WTC11 (cell line): ENCODE measurements around the gene GNAS-AS1. TPM values are rescaled to one million over a fixed set of nuclear protein-coding genes. Genes with fewer than 3 reads are reported as not detected.

Source experiments
- ATAC-seq: fragments of 200-7000 bp; cut with Tn5 transposase; 2 replicates; pipeline ENCODE4 v1.10.0; 2021; ENCODE audit warnings: mild to moderate bottlenecking, moderate library complexity
- CTCF ChIA-PET: fragments of 300-600 bp; sonication (Branson Sonifier 250); formaldehyde crosslinking; loops from one replicate; lab custom pipeline; 2021; ENCODE audit warnings: antibody characterized with exemption; lab: Charles Lee
- POLR2A ChIA-PET: fragments of 350-600 bp; sonication (Branson Sonifier 250); formaldehyde crosslinking; loops from one replicate; lab custom pipeline; 2021; ENCODE audit warnings: antibody characterized with exemption; lab: Charles Lee
- DNase-seq: peaks from one replicate; pipeline ENCODE4 v3.0.0; 2021; ENCODE audit warnings: low spot score
- H3K27ac Mint-ChIP-seq: 2 replicates; pipeline ENCODE4 v1.8.0; 2021; ENCODE audit warnings: mixed read lengths
- H3K27me3 Mint-ChIP-seq: 2 replicates; pipeline ENCODE4 v1.8.0; 2021; ENCODE audit warnings: low read depth, mild to moderate bottlenecking, moderate library complexity, mixed read lengths
- H3K36me3 Mint-ChIP-seq: 2 replicates; pipeline ENCODE4 v1.8.0; 2021; ENCODE audit warnings: mixed read lengths
- H3K4me1 Mint-ChIP-seq: 2 replicates; pipeline ENCODE4 v1.8.0; 2022; ENCODE audit warnings: mixed read lengths
- H3K4me3 Mint-ChIP-seq: 2 replicates; pipeline ENCODE4 v1.8.0; 2021; ENCODE audit warnings: mild to moderate bottlenecking, moderate library complexity, mixed read lengths
- H3K9me3 Mint-ChIP-seq: 2 replicates; pipeline ENCODE4 v1.8.0; 2021; ENCODE audit warnings: mixed read lengths
- EMX1 ChIP-seq: fragments of 250-450 bp; sonication (Bioruptor Pico); IDR thresholded peaks from 2 replicates; pipeline ENCODE4 v1.8.0; 2021; ENCODE audit warnings: mild to moderate bottlenecking
- ETV6 ChIP-seq: sonication (generic); formaldehyde crosslinking; IDR thresholded peaks from 2 replicates; pipeline ENCODE4 v1.8.1; 2022; ENCODE audit warnings: mild to moderate bottlenecking, missing genetic modification reagents
- FOXJ3 ChIP-seq: sonication (generic); formaldehyde crosslinking; IDR thresholded peaks from 2 replicates; pipeline ENCODE4 v1.9.0; 2021; ENCODE audit warnings: missing genetic modification reagents, mild to moderate bottlenecking, borderline replicate concordance
- GTF2I ChIP-seq: fragments of 250-450 bp; sonication (Bioruptor Pico); conservative IDR thresholded peaks from 2 replicates; pipeline ENCODE4 v1.4.0; 2021; ENCODE audit warnings: mild to moderate bottlenecking
- HMGA2 ChIP-seq: fragments of 250-450 bp; sonication (Bioruptor Pico); IDR thresholded peaks from 2 replicates; pipeline ENCODE4 v1.4.0; 2021; ENCODE audit warnings: mild to moderate bottlenecking, moderate library complexity
- NFATC4 ChIP-seq: fragments of 250-450 bp; sonication (Bioruptor Pico); IDR thresholded peaks from 2 replicates; pipeline ENCODE4 v1.9.0; 2021; ENCODE audit warnings: mild to moderate bottlenecking
- OVOL2 ChIP-seq: fragments of 250-450 bp; sonication (Bioruptor Pico); IDR thresholded peaks from 2 replicates; pipeline ENCODE4 v1.9.0; 2021; ENCODE audit warnings: mild to moderate bottlenecking, borderline replicate concordance
- SMAD3 ChIP-seq: sonication (generic); formaldehyde crosslinking; IDR thresholded peaks from 2 replicates; pipeline ENCODE4 v1.8.0; 2022; ENCODE audit warnings: missing genetic modification reagents, mild to moderate bottlenecking, borderline replicate concordance
- STAT6 ChIP-seq: sonication (generic); formaldehyde crosslinking; conservative IDR thresholded peaks from 2 replicates; pipeline ENCODE4 v1.8.1; 2023; ENCODE audit warnings: mild to moderate bottlenecking, low read depth, missing genetic modification reagents, moderate library complexity
- TP53 ChIP-seq: sonication (generic); formaldehyde crosslinking; IDR thresholded peaks from 2 replicates; pipeline ENCODE4 v1.8.1; 2023; ENCODE audit warnings: mild to moderate bottlenecking, missing genetic modification reagents
- ZNF281 ChIP-seq: sonication (generic); formaldehyde crosslinking; IDR thresholded peaks from 2 replicates; pipeline ENCODE4 v1.8.0; 2023; ENCODE audit warnings: mild to moderate bottlenecking, missing genetic modification reagents
- total RNA-seq: library from RNA; stranded (reverse); gene quantifications from 3 replicates; pipeline ENCODE4 v1.2.3, GENCODE V29; 2021
- TF ChIP-seq, protein P1 (sequence below): fragments of 250-450 bp; sonication (Bioruptor Pico); IDR thresholded peaks from 2 replicates; pipeline ENCODE4 v1.9.0; 2021; ENCODE audit warnings: mild to moderate bottlenecking, borderline replicate concordance
- TF ChIP-seq, protein P2 (sequence below): sonication (generic); formaldehyde crosslinking; IDR thresholded peaks from 2 replicates; pipeline ENCODE4 v1.8.0; 2022; ENCODE audit warnings: mild to moderate bottlenecking, missing genetic modification reagents
- TF ChIP-seq, protein P3 (sequence below): sonication (generic); formaldehyde crosslinking; IDR thresholded peaks from 2 replicates; pipeline ENCODE4 v1.8.1; 2022; ENCODE audit warnings: low read depth, mild to moderate bottlenecking, moderate library complexity, missing genetic modification reagents, borderline replicate concordance
- TF ChIP-seq, protein P4 (sequence below): sonication (generic); formaldehyde crosslinking; IDR thresholded peaks from 2 replicates; pipeline ENCODE4 v1.8.1; 2023; ENCODE audit warnings: mild to moderate bottlenecking, missing genetic modification reagents, moderate library complexity
- TF ChIP-seq, protein P5 (sequence below): fragments of 250-450 bp; sonication (Bioruptor Pico); IDR thresholded peaks from 2 replicates; pipeline ENCODE4 v1.9.0; 2021; ENCODE audit warnings: mild to moderate bottlenecking

Gene GNAS-AS1
- total RNA-seq, 1 experiment from 2014 or later = 12.2 TPM

GRCh38 chr20:58833921-58834320 lies 16.8 kb downstream of the GNAS-AS1 start (continued):
- TF ChIP-seq, protein P1, sequence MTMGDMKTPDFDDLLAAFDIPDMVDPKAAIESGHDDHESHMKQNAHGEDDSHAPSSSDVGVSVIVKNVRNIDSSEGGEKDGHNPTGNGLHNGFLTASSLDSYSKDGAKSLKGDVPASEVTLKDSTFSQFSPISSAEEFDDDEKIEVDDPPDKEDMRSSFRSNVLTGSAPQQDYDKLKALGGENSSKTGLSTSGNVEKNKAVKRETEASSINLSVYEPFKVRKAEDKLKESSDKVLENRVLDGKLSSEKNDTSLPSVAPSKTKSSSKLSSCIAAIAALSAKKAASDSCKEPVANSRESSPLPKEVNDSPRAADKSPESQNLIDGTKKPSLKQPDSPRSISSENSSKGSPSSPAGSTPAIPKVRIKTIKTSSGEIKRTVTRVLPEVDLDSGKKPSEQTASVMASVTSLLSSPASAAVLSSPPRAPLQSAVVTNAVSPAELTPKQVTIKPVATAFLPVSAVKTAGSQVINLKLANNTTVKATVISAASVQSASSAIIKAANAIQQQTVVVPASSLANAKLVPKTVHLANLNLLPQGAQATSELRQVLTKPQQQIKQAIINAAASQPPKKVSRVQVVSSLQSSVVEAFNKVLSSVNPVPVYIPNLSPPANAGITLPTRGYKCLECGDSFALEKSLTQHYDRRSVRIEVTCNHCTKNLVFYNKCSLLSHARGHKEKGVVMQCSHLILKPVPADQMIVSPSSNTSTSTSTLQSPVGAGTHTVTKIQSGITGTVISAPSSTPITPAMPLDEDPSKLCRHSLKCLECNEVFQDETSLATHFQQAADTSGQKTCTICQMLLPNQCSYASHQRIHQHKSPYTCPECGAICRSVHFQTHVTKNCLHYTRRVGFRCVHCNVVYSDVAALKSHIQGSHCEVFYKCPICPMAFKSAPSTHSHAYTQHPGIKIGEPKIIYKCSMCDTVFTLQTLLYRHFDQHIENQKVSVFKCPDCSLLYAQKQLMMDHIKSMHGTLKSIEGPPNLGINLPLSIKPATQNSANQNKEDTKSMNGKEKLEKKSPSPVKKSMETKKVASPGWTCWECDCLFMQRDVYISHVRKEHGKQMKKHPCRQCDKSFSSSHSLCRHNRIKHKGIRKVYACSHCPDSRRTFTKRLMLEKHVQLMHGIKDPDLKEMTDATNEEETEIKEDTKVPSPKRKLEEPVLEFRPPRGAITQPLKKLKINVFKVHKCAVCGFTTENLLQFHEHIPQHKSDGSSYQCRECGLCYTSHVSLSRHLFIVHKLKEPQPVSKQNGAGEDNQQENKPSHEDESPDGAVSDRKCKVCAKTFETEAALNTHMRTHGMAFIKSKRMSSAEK (CRISPR knock-in tag) = no peak
- TF ChIP-seq OVOL2 (CRISPR knock-in tag) (no peak), FOXJ3 (CRISPR knock-in tag) (no peak), EMX1 (CRISPR knock-in tag) (no peak), HMGA2 (CRISPR knock-in tag) (no peak), TP53 (no peak), STAT6 (CRISPR knock-in tag) (no peak), NFATC4 (CRISPR knock-in tag) (no peak)
- TF ChIP-seq, protein P2, sequence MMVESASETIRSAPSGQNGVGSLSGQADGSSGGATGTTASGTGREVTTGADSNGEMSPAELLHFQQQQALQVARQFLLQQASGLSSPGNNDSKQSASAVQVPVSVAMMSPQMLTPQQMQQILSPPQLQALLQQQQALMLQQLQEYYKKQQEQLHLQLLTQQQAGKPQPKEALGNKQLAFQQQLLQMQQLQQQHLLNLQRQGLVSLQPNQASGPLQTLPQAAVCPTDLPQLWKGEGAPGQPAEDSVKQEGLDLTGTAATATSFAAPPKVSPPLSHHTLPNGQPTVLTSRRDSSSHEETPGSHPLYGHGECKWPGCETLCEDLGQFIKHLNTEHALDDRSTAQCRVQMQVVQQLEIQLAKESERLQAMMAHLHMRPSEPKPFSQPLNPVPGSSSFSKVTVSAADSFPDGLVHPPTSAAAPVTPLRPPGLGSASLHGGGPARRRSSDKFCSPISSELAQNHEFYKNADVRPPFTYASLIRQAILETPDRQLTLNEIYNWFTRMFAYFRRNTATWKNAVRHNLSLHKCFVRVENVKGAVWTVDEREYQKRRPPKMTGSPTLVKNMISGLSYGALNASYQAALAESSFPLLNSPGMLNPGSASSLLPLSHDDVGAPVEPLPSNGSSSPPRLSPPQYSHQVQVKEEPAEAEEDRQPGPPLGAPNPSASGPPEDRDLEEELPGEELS (CRISPR knock-in tag) = no peak
- TF ChIP-seq, protein P3, sequence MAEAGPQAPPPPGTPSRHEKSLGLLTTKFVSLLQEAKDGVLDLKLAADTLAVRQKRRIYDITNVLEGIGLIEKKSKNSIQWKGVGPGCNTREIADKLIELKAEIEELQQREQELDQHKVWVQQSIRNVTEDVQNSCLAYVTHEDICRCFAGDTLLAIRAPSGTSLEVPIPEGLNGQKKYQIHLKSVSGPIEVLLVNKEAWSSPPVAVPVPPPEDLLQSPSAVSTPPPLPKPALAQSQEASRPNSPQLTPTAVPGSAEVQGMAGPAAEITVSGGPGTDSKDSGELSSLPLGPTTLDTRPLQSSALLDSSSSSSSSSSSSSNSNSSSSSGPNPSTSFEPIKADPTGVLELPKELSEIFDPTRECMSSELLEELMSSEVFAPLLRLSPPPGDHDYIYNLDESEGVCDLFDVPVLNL (CRISPR knock-in tag) = no peak
- TF ChIP-seq, protein P4, sequence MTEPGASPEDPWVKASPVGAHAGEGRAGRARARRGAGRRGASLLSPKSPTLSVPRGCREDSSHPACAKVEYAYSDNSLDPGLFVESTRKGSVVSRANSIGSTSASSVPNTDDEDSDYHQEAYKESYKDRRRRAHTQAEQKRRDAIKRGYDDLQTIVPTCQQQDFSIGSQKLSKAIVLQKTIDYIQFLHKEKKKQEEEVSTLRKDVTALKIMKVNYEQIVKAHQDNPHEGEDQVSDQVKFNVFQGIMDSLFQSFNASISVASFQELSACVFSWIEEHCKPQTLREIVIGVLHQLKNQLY (CRISPR knock-in tag) = no peak
- TF ChIP-seq, protein P5, sequence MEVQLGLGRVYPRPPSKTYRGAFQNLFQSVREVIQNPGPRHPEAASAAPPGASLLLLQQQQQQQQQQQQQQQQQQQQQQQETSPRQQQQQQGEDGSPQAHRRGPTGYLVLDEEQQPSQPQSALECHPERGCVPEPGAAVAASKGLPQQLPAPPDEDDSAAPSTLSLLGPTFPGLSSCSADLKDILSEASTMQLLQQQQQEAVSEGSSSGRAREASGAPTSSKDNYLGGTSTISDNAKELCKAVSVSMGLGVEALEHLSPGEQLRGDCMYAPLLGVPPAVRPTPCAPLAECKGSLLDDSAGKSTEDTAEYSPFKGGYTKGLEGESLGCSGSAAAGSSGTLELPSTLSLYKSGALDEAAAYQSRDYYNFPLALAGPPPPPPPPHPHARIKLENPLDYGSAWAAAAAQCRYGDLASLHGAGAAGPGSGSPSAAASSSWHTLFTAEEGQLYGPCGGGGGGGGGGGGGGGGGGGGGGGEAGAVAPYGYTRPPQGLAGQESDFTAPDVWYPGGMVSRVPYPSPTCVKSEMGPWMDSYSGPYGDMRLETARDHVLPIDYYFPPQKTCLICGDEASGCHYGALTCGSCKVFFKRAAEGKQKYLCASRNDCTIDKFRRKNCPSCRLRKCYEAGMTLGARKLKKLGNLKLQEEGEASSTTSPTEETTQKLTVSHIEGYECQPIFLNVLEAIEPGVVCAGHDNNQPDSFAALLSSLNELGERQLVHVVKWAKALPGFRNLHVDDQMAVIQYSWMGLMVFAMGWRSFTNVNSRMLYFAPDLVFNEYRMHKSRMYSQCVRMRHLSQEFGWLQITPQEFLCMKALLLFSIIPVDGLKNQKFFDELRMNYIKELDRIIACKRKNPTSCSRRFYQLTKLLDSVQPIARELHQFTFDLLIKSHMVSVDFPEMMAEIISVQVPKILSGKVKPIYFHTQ (CRISPR knock-in tag) = no peak

DNA sequence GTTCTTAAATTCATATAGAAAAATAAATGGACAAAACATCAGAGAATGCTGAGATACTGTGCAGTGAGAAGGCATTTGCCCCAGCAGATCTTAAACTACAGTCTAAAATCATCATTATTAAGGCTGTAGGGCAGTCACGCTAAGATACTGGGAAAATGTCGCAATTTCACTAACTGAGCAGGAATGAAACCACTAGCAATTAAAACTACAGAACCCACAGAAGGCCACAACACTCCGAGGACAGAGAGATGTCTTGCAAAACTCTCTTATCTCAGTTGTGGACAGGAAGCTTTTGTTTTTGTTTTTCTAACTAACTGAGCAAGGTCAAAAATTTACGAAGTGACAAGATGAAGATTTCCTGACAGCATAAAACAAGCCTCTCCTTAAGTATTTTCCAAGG lies 18.2 kb downstream of the GNAS-AS1 start:
- peaks cover 15% of the 10 kb centered on the region for H3K4me1 Mint-ChIP-seq
- no peaks in the 10 kb centered on the region for H3K27me3 Mint-ChIP-seq
- POLR2A ChIA-PET = no interaction called here
- CTCF ChIA-PET = no interaction called here
- H3K27ac Mint-ChIP-seq = no peak overlapping the region
- peaks cover 47% of the 10 kb centered on the region for H3K36me3 Mint-ChIP-seq
- no peak overlapping the region for H3K4me3 Mint-ChIP-seq
- DNase-seq (no peak), ATAC-seq (no peak)
- H3K9me3 Mint-ChIP-seq = peaks cover 11% of the 10 kb centered on the region
- TF ChIP-seq GTF2I (CRISPR knock-in tag) = no peak
- TF ChIP-seq ZNF281 (CRISPR knock-in tag) = no peak
- TF ChIP-seq SMAD3 (CRISPR knock-in tag) = no peak
- TF ChIP-seq STAT6 (CRISPR knock-in tag) = no peak
- no peak for TF ChIP-seq ETV6 (CRISPR knock-in tag)
